Natural killer cell (primary cell): ENCODE measurements around the gene NUDT15. TPM values are rescaled to one million over a fixed set of nuclear protein-coding genes. Genes with fewer than 3 reads are reported as not detected.

ENCODE experiments used
- ATAC-seq, 3 donors: fragments of 150-1000 bp in 2 of 3; fragments of 200-7000 bp in 1 of 3; cut with Tn5 transposase; 1 replicate in 1 of 3; 2 replicates in 2 of 3; pipeline ENCODE4 v1.10.0; 2021; ENCODE audit warnings: mild to moderate bottlenecking in 2 of 3, moderate library complexity in 2 of 3
- DNase-seq, 2 donors: peaks; one replicate each; pipeline versions ENCODE4 v3.0.0 to v3.0.0-alpha.2; 2013 to 2021; ENCODE audit warnings: mixed read lengths in 1 of 2
- H3K27ac ChIP-seq: one replicate; pipeline ENCODE4 v1.5.1; 2013; ENCODE audit warnings: mild to moderate bottlenecking, low read length
- H3K27me3 ChIP-seq: one replicate; pipeline ENCODE4 v1.6.1; 2013; ENCODE audit warnings: low read length; ENCODE audit not compliant: control insufficient read depth, insufficient read depth
- H3K36me3 ChIP-seq: one replicate; pipeline ENCODE4 v1.6.1; 2013; ENCODE audit warnings: low read length; ENCODE audit not compliant: control insufficient read depth, insufficient read depth
- H3K4me1 ChIP-seq: one replicate; pipeline ENCODE4 v1.6.1; 2013; ENCODE audit warnings: low read length; ENCODE audit not compliant: control insufficient read depth, insufficient read depth
- H3K4me3 ChIP-seq: one replicate; pipeline ENCODE4 v1.5.1; 2013; ENCODE audit warnings: low read length
- H3K9me3 ChIP-seq: one replicate; pipeline ENCODE4 v1.6.1; 2013; ENCODE audit warnings: low read length; ENCODE audit not compliant: control insufficient read depth, insufficient read depth
- H3K27ac Mint-ChIP-seq, 2 donors: one replicate each; pipeline ENCODE4 v1.8.0; 2022; ENCODE audit warnings: mild to moderate bottlenecking in 2 of 2, mixed read lengths in 2 of 2, moderate library complexity in 1 of 2
- H3K27me3 Mint-ChIP-seq, 2 donors: one replicate each; pipeline ENCODE4 v1.8.0; 2022; ENCODE audit warnings: low read depth in 2 of 2, mixed read lengths in 2 of 2
- H3K36me3 Mint-ChIP-seq: one replicate; pipeline ENCODE4 v1.8.0; 2022; ENCODE audit warnings: mixed read lengths
- H3K4me1 Mint-ChIP-seq, 2 donors: one replicate each; pipeline ENCODE4 v1.8.0; 2022; ENCODE audit warnings: mixed read lengths in 2 of 2
- H3K4me3 Mint-ChIP-seq: one replicate; pipeline ENCODE4 v1.8.0; 2022; ENCODE audit warnings: mild to moderate bottlenecking, moderate library complexity, mixed read lengths
- H3K9me3 Mint-ChIP-seq, 2 donors: one replicate each; pipeline ENCODE4 v1.8.0; 2022; ENCODE audit warnings: mixed read lengths in 2 of 2
- CTCF ChIP-seq: fragments of 200-600 bp; IDR thresholded peaks from one replicate; pipeline ENCODE4 v1.8.0; 2022; ENCODE audit warnings: antibody characterized with exemption
- WGBS: methylation state at CpG from one replicate; pipeline ENCODE4 v1.1.7; 2013; ENCODE audit warnings: missing lambda C conversion rate; ENCODE audit not compliant: insufficient coverage; 5-methylcytosine and 5-hydroxymethylcytosine counted together
- intact Hi-C: fragments of 100-400 bp; cut with micrococcal nuclease; formaldehyde crosslinking; loops from one replicate; pipeline ENCODE4 v1.14.2; 2022
- total RNA-seq, 4 donors: library from RNA; stranded (reverse); fragments of 120-200 nt in 1 of 4; gene quantifications; one replicate each; pipeline versions ENCODE4 v1.2.3 to v1.2.4, GENCODE V29; 2013 to 2022

NUDT15 gene
- total RNA-seq, 3 donors from 2014 or later (not counting 1 experiment from before 2014, with no cell fraction given) = 6.4 to 7.5 (median 6.5) TPM

- WGBS = no CpG with 5 or more reads among the region's 1 CpG
- intact Hi-C loops = no loop called here
- no peak for TF ChIP-seq CTCF
- Histone ChIP-seq H3K4me1 (peaks cover 3% of the 10 kb centered on the region), H3K9me3 (no peaks in the 10 kb centered on the region), H3K27me3 (no peaks in the 10 kb centered on the region), H3K4me3 (no peak overlapping the region), H3K27ac (no peak overlapping the region), H3K36me3 (no peaks in the 10 kb centered on the region)
- DNase-seq (no peak), ATAC-seq (no peak)
- no peak overlapping the region for H3K27ac Mint-ChIP-seq
- no peaks in the 10 kb centered on the region for H3K9me3 Mint-ChIP-seq
- peaks cover 6% of the 10 kb centered on the region in 2 donors for H3K4me1 Mint-ChIP-seq
- H3K27me3 Mint-ChIP-seq = no peaks in the 10 kb centered on the region
- H3K36me3 Mint-ChIP-seq = no peaks in the 10 kb centered on the region
- H3K4me3 Mint-ChIP-seq = no peak overlapping the region
Observed at GRCh38 chr13:48006396-48006795, 31.1 kb upstream of the NUDT15 start.

GRCh38 chr13:48009284-48009683, 28.2 kb upstream of the NUDT15 start:
- intact Hi-C loops = no loop called here
- no peaks in the 10 kb centered on the region for H3K27me3 Mint-ChIP-seq

GRCh38 chr13:48010698-48011097, 26.8 kb upstream of the NUDT15 start:
- no peak overlapping the region for H3K4me3 Mint-ChIP-seq
- H3K36me3 ChIP-seq = no peaks in the 10 kb centered on the region
- ATAC-seq (no peak), DNase-seq (no peak)
- no peaks in the 10 kb centered on the region for H3K4me1 ChIP-seq
- H3K27ac Mint-ChIP-seq = no peak overlapping the region
- no peaks in the 10 kb centered on the region for H3K36me3 Mint-ChIP-seq
- no peak for TF ChIP-seq CTCF
- H3K4me3 ChIP-seq = no peak overlapping the region
- no peaks in the 10 kb centered on the region for H3K4me1 Mint-ChIP-seq
- 100% methylated on average over 3 of the region's 4 CpGs for WGBS
- no peaks in the 10 kb centered on the region for H3K27me3 ChIP-seq
- H3K9me3 Mint-ChIP-seq = no peaks in the 10 kb centered on the region
- no peaks in the 10 kb centered on the region for H3K27me3 Mint-ChIP-seq
- no peaks in the 10 kb centered on the region for H3K9me3 ChIP-seq
- intact Hi-C loops = no loop called here
- H3K27ac ChIP-seq = no peak overlapping the region

More at GRCh38 chr13:48009284-48009683, 28.2 kb upstream of the NUDT15 start:
- 14% methylated on average over 1 of the region's 1 CpG for WGBS
- no peak overlapping the region for H3K4me3 Mint-ChIP-seq
- ATAC-seq (no peak), DNase-seq (no peak)
- no peak for TF ChIP-seq CTCF
- H3K27me3 ChIP-seq = no peaks in the 10 kb centered on the region
- H3K9me3 ChIP-seq = no peaks in the 10 kb centered on the region
- H3K27ac ChIP-seq = no peak overlapping the region
- peak overlapping the region in 1 of 2 donors; percentile 2 for H3K27ac Mint-ChIP-seq
- no peaks in the 10 kb centered on the region for H3K36me3 ChIP-seq
- no peaks in the 10 kb centered on the region for H3K4me1 Mint-ChIP-seq
- H3K4me1 ChIP-seq = no peaks in the 10 kb centered on the region
- H3K9me3 Mint-ChIP-seq = no peaks in the 10 kb centered on the region
- no peaks in the 10 kb centered on the region for H3K36me3 Mint-ChIP-seq
- H3K4me3 ChIP-seq = no peak overlapping the region

GRCh38 chr13:48012668-48013067, 24.9 kb upstream of the NUDT15 start:
- TF ChIP-seq CTCF = no peak
- no peak for ATAC-seq

More at GRCh38 chr13:48012668-48013067, 24.9 kb upstream of the NUDT15 start:
- no peaks in the 10 kb centered on the region for H3K27me3 ChIP-seq
- Mint-ChIP-seq H3K36me3 (no peaks in the 10 kb centered on the region), H3K4me1 (no peaks in the 10 kb centered on the region), H3K4me3 (no peak overlapping the region), H3K27me3 (no peaks in the 10 kb centered on the region), H3K27ac (no peak overlapping the region), H3K9me3 (no peaks in the 10 kb centered on the region)
- H3K9me3 ChIP-seq = no peaks in the 10 kb centered on the region
- H3K27ac ChIP-seq = no peak overlapping the region
- no CpG with 5 or more reads among the region's 1 CpG for WGBS
- intact Hi-C loops = no loop called here
- DNase-seq = no peak
- no peaks in the 10 kb centered on the region for H3K36me3 ChIP-seq
- H3K4me3 ChIP-seq = no peak overlapping the region
- no peaks in the 10 kb centered on the region for H3K4me1 ChIP-seq
